ENCODE measurements around the gene C15orf40.

C15orf40 gene

GRCh38 chr15:82963471-82964341 lies 47.7 kb downstream of the C15orf40 start:
- TF ChIP-seq CTCF (IDR thresholded peaks at IDR 0.05; ENCODE audit: low read depth, low read length, missing control alignments): no peak
- in situ Hi-C loops (cut with HindIII; ENCODE audit: low sequenced_read_pairs): no loop called here
- no peak overlapping the region for H3K4me3 ChIP-seq (ENCODE audit: low read depth, low read length)
- no peak for DNase-seq (ENCODE audit: low read depth)

DNA sequence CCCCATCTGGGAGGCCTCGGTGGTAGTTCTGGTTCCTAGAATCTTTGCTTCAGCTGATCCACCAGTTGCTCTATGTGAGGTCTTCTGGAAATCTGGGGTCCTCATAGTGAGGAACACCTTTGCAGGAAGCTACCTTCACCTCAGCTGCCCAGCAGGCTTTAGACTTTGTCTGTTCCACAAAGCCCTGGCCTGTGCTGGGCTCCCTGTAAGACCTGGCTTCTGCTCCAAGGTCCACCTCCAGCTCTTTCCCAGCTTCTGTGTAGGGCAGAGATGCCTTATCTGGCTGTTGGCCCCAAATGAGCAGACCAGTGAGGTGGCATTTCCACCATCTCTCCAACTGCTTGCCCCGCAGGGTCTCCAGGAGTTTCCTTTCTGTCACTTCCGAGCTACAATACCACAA lies 50.7 kb downstream of the C15orf40 start:
- DNase-seq (ENCODE audit: low read depth): no peak
- TF ChIP-seq CTCF (IDR thresholded peaks at IDR 0.05; ENCODE audit: low read depth, low read length, missing control alignments): no peak
- H3K4me3 ChIP-seq (ENCODE audit: low read depth, low read length): no peak overlapping the region
- in situ Hi-C loops (cut with HindIII; ENCODE audit: low sequenced_read_pairs): no loop called here

DNA sequence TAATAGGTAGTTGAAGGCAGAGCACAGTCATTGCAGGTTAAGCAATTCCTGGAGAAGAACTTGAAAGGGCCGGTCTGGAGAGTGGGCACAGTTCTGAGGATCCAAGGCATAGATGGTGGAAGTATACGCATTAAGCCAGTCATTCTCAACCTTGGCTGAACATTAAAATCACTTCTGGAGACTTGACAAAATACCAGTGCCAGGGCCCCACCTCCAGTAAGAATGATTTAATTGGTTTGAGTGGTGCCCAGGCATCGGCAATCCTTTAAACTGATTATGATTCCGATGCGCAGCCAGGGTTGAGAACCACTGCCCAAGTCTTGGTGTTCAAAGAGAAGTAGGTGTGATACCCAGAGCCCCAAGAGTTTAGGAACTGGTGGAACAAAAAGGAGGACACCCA lies 52.0 kb downstream of the C15orf40 start:
- TF ChIP-seq CTCF (IDR thresholded peaks at IDR 0.05; ENCODE audit: low read depth, low read length, missing control alignments): no peak
- DNase-seq (ENCODE audit: low read depth): no peak
- in situ Hi-C loops (cut with HindIII; ENCODE audit: low sequenced_read_pairs): no loop called here
- H3K4me3 ChIP-seq (ENCODE audit: low read depth, low read length): no peak overlapping the region

DNA sequence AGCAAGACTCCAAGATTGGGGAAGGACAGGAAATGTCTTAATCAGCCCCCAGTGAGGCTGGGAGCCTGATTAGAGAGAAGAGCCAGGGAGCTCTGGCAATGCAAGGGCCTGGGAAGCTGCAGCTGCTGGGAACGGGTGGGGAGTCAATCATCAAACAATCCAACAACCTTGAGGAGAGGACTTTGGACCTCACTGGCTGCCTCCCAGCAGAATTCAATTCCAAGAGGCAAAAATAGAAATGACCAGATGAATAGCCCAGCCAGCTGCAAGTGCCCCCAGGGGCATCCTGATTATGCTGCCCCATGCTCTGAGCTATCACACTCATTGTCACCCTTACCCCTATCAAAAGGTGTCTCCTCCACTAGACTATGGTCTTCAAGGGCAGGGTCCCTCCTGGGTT lies 52.8 kb downstream of the C15orf40 start:
- DNase-seq (ENCODE audit: low read depth): no peak
- in situ Hi-C loops (cut with HindIII; ENCODE audit: low sequenced_read_pairs): no loop called here
- TF ChIP-seq CTCF (IDR thresholded peaks at IDR 0.05; ENCODE audit: low read depth, low read length, missing control alignments): no peak
- H3K4me3 ChIP-seq (ENCODE audit: low read depth, low read length): no peak overlapping the region

GRCh38 chr15:82952158-82953081 lies 59.0 kb downstream of the C15orf40 start, which contains the start of gene HOMER2:
TSS of gene HOMER2 (minus strand) at chr15:82952720. CDS start at chr15:82952535, 185 bp downstream.
- no peak for TF ChIP-seq CTCF (IDR thresholded peaks at IDR 0.05; ENCODE audit: low read depth, low read length, missing control alignments)
- DNase-seq (ENCODE audit: low read depth): no peak
- peak within 1 kb of the TSS; percentile 45 for H3K4me3 ChIP-seq (ENCODE audit: low read depth, low read length)
- in situ Hi-C loops (cut with HindIII; ENCODE audit: low sequenced_read_pairs): loop anchor here (5.0 kb wide), 2 partner anchors 50 to 105 kb away; no protein-coding TSS in a partner anchor

DNA sequence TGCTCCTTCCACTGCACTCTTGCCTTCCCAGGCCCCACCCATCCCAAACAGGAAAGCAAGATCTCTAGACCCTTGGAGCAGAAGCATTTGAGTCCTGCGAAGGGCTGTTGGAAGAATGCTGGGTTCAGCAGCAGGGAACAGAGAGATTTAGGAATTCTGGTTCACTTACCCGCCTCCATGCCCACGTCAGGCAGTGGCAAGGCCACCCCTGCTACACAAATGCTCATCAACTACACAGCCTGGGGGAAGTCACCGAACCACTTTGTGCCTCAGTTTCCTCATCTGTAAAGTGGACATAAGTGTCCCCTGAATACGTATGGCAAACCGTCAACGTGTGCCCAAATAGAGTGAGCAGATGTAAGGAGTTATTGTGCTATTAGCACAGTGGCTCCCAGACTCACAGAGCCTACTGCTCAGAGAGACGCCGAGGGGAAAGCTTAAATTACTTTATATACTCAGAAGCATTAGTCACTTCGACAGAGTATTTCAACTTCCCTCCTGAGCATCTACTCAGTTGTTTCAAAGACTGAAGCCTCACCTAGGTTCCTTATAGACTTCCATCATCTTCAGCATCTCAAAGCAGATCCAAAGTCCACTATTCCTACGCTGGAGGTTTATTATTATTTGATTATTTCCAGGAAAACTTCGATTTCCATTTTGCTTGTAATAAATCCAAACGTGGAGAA lies 59.8 kb downstream of the C15orf40 start:
- peak overlapping the region; percentile 44 for H3K4me3 ChIP-seq (ENCODE audit: low read depth, low read length)
- in situ Hi-C loops (cut with HindIII; ENCODE audit: low sequenced_read_pairs): loop anchor here (5.0 kb wide), 2 partner anchors 51 to 104 kb away; no protein-coding TSS in a partner anchor
- no peak for TF ChIP-seq CTCF (IDR thresholded peaks at IDR 0.05; ENCODE audit: low read depth, low read length, missing control alignments)
- no peak for DNase-seq (ENCODE audit: low read depth)

All from astrocyte of the cerebellum (primary cell).